ENCODE measurements around the gene MEGF11.

Gene MEGF11

DNA sequence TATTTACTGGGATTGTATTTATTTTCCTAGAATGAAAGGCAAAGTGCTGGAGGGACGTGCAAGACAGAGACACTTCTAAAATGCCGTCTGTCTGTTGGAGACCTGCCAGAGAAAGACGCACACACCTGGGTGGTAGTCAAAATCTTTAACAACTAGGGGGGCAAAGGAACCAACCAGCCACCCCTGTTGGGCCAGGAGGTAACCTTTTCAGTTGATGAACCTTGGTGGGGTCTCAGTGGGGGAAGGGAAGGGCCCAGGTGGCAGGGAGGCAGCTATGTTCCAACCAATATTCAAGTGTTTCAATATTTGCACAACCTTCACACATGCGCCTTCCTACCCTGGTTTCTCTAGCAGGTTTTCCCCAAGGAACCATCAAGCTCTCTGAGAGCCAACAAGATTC is 99.0 kb downstream of the MEGF11 start:
- H3K9me3 ChIP-seq (ENCODE audit: insufficient read depth, low read length), result peaks cover 12% of the 10 kb centered on the region; the same call in 1 of the 2 replicates
- TF ChIP-seq CTCF (IDR thresholded peaks at IDR 0.05; ENCODE audit: low read depth, low read length), result no peak
- TF ChIP-seq EZH2phosphoT487 (IDR thresholded peaks at IDR 0.05; ENCODE audit: low read depth), result no peak
- no peaks in the 10 kb centered on the region for H3K79me2 ChIP-seq (ENCODE audit: low read length)
- no peak overlapping the region for H3K9ac ChIP-seq (ENCODE audit: low read length)
- peaks cover 73% of the 10 kb centered on the region for H3K27me3 ChIP-seq (ENCODE audit: low read depth, low read length)
- no peak overlapping the region for H3K4me2 ChIP-seq (ENCODE audit: low read length)
- no peaks in the 10 kb centered on the region for H3K36me3 ChIP-seq (replicated peaks; ENCODE audit: low read depth, low read length)
- H3K4me1 ChIP-seq (ENCODE audit: low read length), result no peaks in the 10 kb centered on the region
- H2AFZ ChIP-seq (ENCODE audit: low read depth, low read length), result no peak overlapping the region
- no peak overlapping the region for H3K4me3 ChIP-seq (ENCODE audit: low read length)
- no peak overlapping the region for H3K27ac ChIP-seq (ENCODE audit: low read length)
- no peaks in the 10 kb centered on the region for H4K20me1 ChIP-seq (ENCODE audit: insufficient read depth, low read length)

GRCh38 chr15:66153549-66154415 is 99.8 kb downstream of the MEGF11 start:
- no peak overlapping the region for H3K9ac ChIP-seq (ENCODE audit: low read length)

DNA sequence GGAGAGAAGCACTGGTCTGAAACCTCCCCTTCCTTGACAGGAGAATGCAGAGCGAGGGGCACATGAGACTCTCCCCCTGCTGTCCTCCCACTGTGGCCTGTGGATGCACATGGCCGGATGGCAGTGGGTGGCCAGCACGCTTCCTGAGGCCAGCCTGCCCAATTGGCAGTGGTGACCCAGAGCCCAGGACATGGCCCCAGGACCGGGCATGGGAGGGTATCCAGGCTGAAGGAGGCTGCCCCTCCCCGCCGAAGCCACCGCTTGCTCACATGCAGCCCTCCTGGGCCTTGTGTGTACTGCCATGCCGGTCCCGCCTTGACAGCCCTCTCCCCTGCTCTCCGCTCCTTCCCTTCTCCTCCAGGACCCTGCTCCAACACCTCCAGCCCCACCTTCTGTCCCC is 100.9 kb downstream of the MEGF11 start:
- Histone ChIP-seq H3K9me3 (ENCODE audit: insufficient read depth, low read length) (peaks cover 12% of the 10 kb centered on the region; the same call in 1 of the 2 replicates), H3K4me1 (ENCODE audit: low read length) (no peaks in the 10 kb centered on the region), H4K20me1 (ENCODE audit: insufficient read depth, low read length) (no peaks in the 10 kb centered on the region), H3K27me3 (ENCODE audit: low read depth, low read length) (peaks cover 77% of the 10 kb centered on the region), H3K9ac (ENCODE audit: low read length) (no peak overlapping the region), H3K79me2 (ENCODE audit: low read length) (no peaks in the 10 kb centered on the region), H3K27ac (ENCODE audit: low read length) (no peak overlapping the region), H2AFZ (ENCODE audit: low read depth, low read length) (no peak overlapping the region), H3K36me3 (replicated peaks; ENCODE audit: low read depth, low read length) (no peaks in the 10 kb centered on the region), H3K4me2 (ENCODE audit: low read length) (no peak overlapping the region), H3K4me3 (ENCODE audit: low read length) (no peak overlapping the region)
- TF ChIP-seq CTCF (IDR thresholded peaks at IDR 0.05; ENCODE audit: low read depth, low read length) (no peak), EZH2phosphoT487 (IDR thresholded peaks at IDR 0.05; ENCODE audit: low read depth) (no peak)

More at GRCh38 chr15:66153549-66154415, 99.8 kb downstream of the MEGF11 start:
- no peaks in the 10 kb centered on the region for H4K20me1 ChIP-seq (ENCODE audit: insufficient read depth, low read length)
- peaks cover 80% of the 10 kb centered on the region for H3K27me3 ChIP-seq (ENCODE audit: low read depth, low read length)
- no peaks in the 10 kb centered on the region for H3K79me2 ChIP-seq (ENCODE audit: low read length)
- no peak overlapping the region for H3K4me2 ChIP-seq (ENCODE audit: low read length)
- no peak overlapping the region for H3K27ac ChIP-seq (ENCODE audit: low read length)
- no peaks in the 10 kb centered on the region for H3K4me1 ChIP-seq (ENCODE audit: low read length)
- no peaks in the 10 kb centered on the region for H3K36me3 ChIP-seq (replicated peaks; ENCODE audit: low read depth, low read length)
- H3K4me3 ChIP-seq (ENCODE audit: low read length), result no peak overlapping the region
- H3K9me3 ChIP-seq (ENCODE audit: insufficient read depth, low read length), result peaks cover 12% of the 10 kb centered on the region; the same call in 1 of the 2 replicates
- TF ChIP-seq EZH2phosphoT487 (IDR thresholded peaks at IDR 0.05; ENCODE audit: low read depth), result no peak
- no peak for TF ChIP-seq CTCF (IDR thresholded peaks at IDR 0.05; ENCODE audit: low read depth, low read length)
- H2AFZ ChIP-seq (ENCODE audit: low read depth, low read length), result no peak overlapping the region

GRCh38 chr15:66151809-66152208 is 101.7 kb downstream of the MEGF11 start:
- H3K27me3 ChIP-seq (ENCODE audit: low read depth, low read length), result peaks cover 70% of the 10 kb centered on the region

More at GRCh38 chr15:66151809-66152208, 101.7 kb downstream of the MEGF11 start:
- Histone ChIP-seq H3K27ac (ENCODE audit: low read length) (no peak overlapping the region), H3K79me2 (ENCODE audit: low read length) (no peaks in the 10 kb centered on the region), H3K36me3 (replicated peaks; ENCODE audit: low read depth, low read length) (no peaks in the 10 kb centered on the region), H3K9ac (ENCODE audit: low read length) (no peak overlapping the region), H2AFZ (ENCODE audit: low read depth, low read length) (no peak overlapping the region), H4K20me1 (ENCODE audit: insufficient read depth, low read length) (no peaks in the 10 kb centered on the region), H3K9me3 (ENCODE audit: insufficient read depth, low read length) (peaks cover 12% of the 10 kb centered on the region; the same call in 1 of the 2 replicates), H3K4me1 (ENCODE audit: low read length) (no peaks in the 10 kb centered on the region), H3K4me2 (ENCODE audit: low read length) (no peak overlapping the region), H3K4me3 (ENCODE audit: low read length) (no peak overlapping the region)
- TF ChIP-seq CTCF (IDR thresholded peaks at IDR 0.05; ENCODE audit: low read depth, low read length), result peak; percentile 19; the same call in 1 of the 2 replicates
- no peak for TF ChIP-seq EZH2phosphoT487 (IDR thresholded peaks at IDR 0.05; ENCODE audit: low read depth)

All from OCI-LY3 (cell line).